ENCODE results near the gene KDM2A. TPM values are rescaled to one million over a fixed set of nuclear protein-coding genes. Genes with fewer than 3 reads are reported as not detected.

The KDM2A gene
- total and polyA plus RNA-seq, 2 of the 13 experiments (the other 11 are each of a cell fraction or from before 2014, with no cell fraction given): 31.3 to 31.4 TPM

DNA sequence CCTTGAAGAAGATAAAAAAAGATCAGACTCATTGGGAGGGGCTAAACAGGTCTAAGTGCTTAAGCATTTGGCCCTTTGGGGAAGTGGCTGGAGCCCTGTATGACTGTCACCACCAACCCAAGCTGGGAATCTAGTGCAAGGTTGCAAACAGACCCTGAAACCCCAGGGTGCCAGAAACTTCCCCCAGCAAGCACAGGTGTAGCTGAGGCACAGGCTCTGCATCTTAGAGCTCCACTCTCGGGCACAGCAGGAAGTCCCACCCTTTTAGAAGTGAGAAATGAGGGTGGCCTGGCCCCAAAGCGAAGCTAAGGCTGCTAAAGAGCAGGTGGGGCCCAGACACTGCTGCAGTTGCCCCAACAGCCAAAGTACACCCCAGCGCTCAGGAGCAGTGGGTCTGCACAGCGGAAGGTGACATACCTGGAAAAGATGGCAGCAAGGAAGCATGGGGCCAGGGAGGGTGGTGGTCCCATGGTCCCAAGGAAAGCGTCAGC lies 5.8 kb upstream of the KDM2A start:
- Histone ChIP-seq H4K20me1 (ENCODE audit: insufficient read depth, low read length) (no peaks in the 10 kb centered on the region), H3K4me3 (replicated peaks in 1 of 3; ENCODE audit: insufficient read depth in 1 of 3, low read depth in 2 of 3, low read length in 3 of 3) (peak overlapping the region in 1 of 3 experiments; percentile 40; a peak in 1 of 6 replicates), H3K4me2 (ENCODE audit: low read depth, low read length) (peak overlapping the region; percentile 53), H3K36me3 (replicated peaks in 1 of 2; ENCODE audit: control insufficient read depth in 1 of 2, insufficient read depth in 2 of 2, low read length in 2 of 2) (no peaks in the 10 kb centered on the region), H3K27ac (ENCODE audit: extremely low read length, insufficient read depth, low read length) (no peak overlapping the region), H3K9me3 (ENCODE audit: low read length) (no peaks in the 10 kb centered on the region), H2AFZ (ENCODE audit: low read length) (no peak overlapping the region), H3K9ac (ENCODE audit: insufficient read depth, low read depth, low read length) (no peak overlapping the region), H3K27me3 (ENCODE audit: control insufficient read depth in 1 of 2, insufficient read depth in 2 of 2, low read length in 2 of 2) (no peaks in the 10 kb centered on the region), H3K79me2 (ENCODE audit: insufficient read depth, low read length) (no peaks in the 10 kb centered on the region), H3K4me1 (ENCODE audit: insufficient read depth, low read length) (peaks cover 61% of the 10 kb centered on the region)
- WGBS (ENCODE audit: low lambda C conversion rate): 52% methylated on average over 3 of the region's 5 CpGs
- CTCF ChIA-PET (ENCODE audit: low intra/inter-chr PET ratio, low total read pairs): no interaction called here
- TF ChIP-seq, protein P1, sequence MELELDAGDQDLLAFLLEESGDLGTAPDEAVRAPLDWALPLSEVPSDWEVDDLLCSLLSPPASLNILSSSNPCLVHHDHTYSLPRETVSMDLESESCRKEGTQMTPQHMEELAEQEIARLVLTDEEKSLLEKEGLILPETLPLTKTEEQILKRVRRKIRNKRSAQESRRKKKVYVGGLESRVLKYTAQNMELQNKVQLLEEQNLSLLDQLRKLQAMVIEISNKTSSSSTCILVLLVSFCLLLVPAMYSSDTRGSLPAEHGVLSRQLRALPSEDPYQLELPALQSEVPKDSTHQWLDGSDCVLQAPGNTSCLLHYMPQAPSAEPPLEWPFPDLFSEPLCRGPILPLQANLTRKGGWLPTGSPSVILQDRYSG (CRISPR knock-in tag; IDR thresholded peaks at IDR 0.05): no peak
- no peak for TF ChIP-seq ZSCAN21 (CRISPR knock-in tag; IDR thresholded peaks at IDR 0.05; ENCODE audit: borderline replicate concordance)
- TF ChIP-seq, protein P2, sequence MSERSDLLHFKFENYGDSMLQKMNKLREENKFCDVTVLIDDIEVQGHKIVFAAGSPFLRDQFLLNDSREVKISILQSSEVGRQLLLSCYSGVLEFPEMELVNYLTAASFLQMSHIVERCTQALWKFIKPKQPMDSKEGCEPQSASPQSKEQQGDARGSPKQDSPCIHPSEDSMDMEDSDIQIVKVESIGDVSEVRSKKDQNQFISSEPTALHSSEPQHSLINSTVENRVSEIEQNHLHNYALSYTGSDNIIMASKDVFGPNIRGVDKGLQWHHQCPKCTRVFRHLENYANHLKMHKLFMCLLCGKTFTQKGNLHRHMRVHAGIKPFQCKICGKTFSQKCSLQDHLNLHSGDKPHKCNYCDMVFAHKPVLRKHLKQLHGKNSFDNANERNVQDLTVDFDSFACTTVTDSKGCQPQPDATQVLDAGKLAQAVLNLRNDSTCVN (CRISPR knock-in tag; IDR thresholded peaks at IDR 0.05; ENCODE audit: borderline replicate concordance): 0 out of 2 replicates have a peak, but pooled peaks have one; percentile 13
- no peak for FAIRE-seq
- no TSS peak for BruUV-seq (replicated peaks)
- no peak for ATAC-seq
- in situ Hi-C loops (cut with HindIII; ENCODE audit: extremely low pct_ligation_motif_present, low pct_unique_long_range_greater_than_20kb) (no loop called here), intact Hi-C loops (cut with micrococcal nuclease; ENCODE audit: unreplicated experiment) (loop anchor here (10.0 kb wide), 1 partner anchor 202 kb away; no protein-coding TSS in a partner anchor)
- POLR2A ChIA-PET: interaction anchor here (0.7 kb wide), 1 partner anchor 13 kb away, joined by 3 read pairs; no protein-coding TSS in a partner anchor
- DNase-seq (ENCODE audit: low spot score): no peak

DNA sequence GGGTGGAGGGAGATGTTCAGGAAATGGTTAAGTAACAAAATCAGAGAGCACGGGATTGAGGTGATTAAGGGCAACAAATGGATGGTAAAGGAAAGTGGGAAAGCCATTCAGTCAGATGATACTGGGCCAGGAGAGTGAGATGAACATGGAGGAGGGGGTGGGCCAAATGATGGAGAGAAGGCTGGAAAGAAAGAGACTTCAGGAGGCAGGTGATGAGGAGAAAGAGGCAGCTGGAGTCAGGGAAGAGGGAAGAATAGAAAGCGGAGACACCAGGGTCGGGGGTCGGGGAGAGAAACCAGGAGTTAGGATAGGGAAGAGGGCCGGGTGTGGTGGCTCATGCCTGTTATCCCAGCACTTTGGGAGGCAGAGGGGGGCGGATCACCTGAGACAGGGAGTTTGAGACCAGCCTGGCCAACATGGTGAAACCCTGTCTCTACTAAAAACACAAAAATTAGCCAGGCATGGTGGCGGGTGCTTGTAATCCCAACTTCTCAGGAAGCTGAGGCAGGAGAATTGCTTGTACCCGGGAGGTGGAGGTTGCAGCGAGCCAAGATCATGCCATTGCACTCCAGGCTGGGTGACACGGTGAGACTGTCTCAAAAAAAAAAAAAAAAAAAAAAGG lies 4.7 kb upstream of the KDM2A start:
- FAIRE-seq: no peak
- no peak; the same call in 2 of the 3 replicates for ATAC-seq
- peaks cover 61% of the 10 kb centered on the region for H3K4me1 ChIP-seq (ENCODE audit: insufficient read depth, low read length)
- in situ Hi-C loops (cut with HindIII; ENCODE audit: extremely low pct_ligation_motif_present, low pct_unique_long_range_greater_than_20kb): no loop called here
- no peak for DNase-seq (ENCODE audit: low spot score)
- H3K79me2 ChIP-seq (ENCODE audit: insufficient read depth, low read length): no peaks in the 10 kb centered on the region
- peak overlapping the region; percentile 12 to 57 (median 34); a peak in 3 of 6 replicates for H3K4me3 ChIP-seq (replicated peaks in 1 of 3; ENCODE audit: insufficient read depth in 1 of 3, low read depth in 2 of 3, low read length in 3 of 3)
- H3K9ac ChIP-seq (ENCODE audit: insufficient read depth, low read depth, low read length): 0 out of 2 replicates have a peak overlapping the region, but pooled peaks have one; percentile 39
- H3K36me3 ChIP-seq (replicated peaks in 1 of 2; ENCODE audit: control insufficient read depth in 1 of 2, insufficient read depth in 2 of 2, low read length in 2 of 2): no peaks in the 10 kb centered on the region
- intact Hi-C loops (cut with micrococcal nuclease; ENCODE audit: unreplicated experiment): loop anchor here (10.0 kb wide), 1 partner anchor 200 kb away; no protein-coding TSS in a partner anchor
- no peak overlapping the region for H3K27ac ChIP-seq (ENCODE audit: extremely low read length, insufficient read depth, low read length)
- H3K9me3 ChIP-seq (ENCODE audit: low read length): no peaks in the 10 kb centered on the region
- H4K20me1 ChIP-seq (ENCODE audit: insufficient read depth, low read length): no peaks in the 10 kb centered on the region
- H3K27me3 ChIP-seq (ENCODE audit: control insufficient read depth in 1 of 2, insufficient read depth in 2 of 2, low read length in 2 of 2): no peaks in the 10 kb centered on the region
- peak overlapping the region; percentile 27 for H2AFZ ChIP-seq (ENCODE audit: low read length)
- CTCF ChIA-PET (ENCODE audit: low intra/inter-chr PET ratio, low total read pairs): no interaction called here
- 12% methylated on average over 10 of the region's 10 CpGs for WGBS (ENCODE audit: low lambda C conversion rate)
- no TSS peak for BruUV-seq (replicated peaks)
- peak overlapping the region; percentile 72 for H3K4me2 ChIP-seq (ENCODE audit: low read depth, low read length)
- POLR2A ChIA-PET: interaction anchor here (0.7 kb wide), 1 partner anchor 12 kb away, joined by 3 read pairs; no protein-coding TSS in a partner anchor
- TF ChIP-seq HOXD1 (CRISPR knock-in tag; IDR thresholded peaks at IDR 0.05): no peak
- peak; percentile 27; the same call in 1 of the 2 replicates for TF ChIP-seq ZNF652 (CRISPR knock-in tag; IDR thresholded peaks at IDR 0.05; ENCODE audit: borderline replicate concordance, low read depth)
- TF ChIP-seq, protein P3, sequence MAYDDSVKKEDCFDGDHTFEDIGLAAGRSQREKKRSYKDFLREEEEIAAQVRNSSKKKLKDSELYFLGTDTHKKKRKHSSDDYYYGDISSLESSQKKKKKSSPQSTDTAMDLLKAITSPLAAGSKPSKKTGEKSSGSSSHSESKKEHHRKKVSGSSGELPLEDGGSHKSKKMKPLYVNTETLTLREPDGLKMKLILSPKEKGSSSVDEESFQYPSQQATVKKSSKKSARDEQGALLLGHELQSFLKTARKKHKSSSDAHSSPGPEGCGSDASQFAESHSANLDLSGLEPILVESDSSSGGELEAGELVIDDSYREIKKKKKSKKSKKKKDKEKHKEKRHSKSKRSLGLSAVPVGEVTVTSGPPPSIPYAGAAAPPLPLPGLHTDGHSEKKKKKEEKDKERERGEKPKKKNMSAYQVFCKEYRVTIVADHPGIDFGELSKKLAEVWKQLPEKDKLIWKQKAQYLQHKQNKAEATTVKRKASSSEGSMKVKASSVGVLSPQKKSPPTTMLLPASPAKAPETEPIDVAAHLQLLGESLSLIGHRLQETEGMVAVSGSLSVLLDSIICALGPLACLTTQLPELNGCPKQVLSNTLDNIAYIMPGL (CRISPR knock-in tag; IDR thresholded peaks at IDR 0.05; ENCODE audit: borderline replicate concordance in 1 of 2, low read depth in 1 of 2): 0 out of 4 replicates have a peak, but pooled peaks of 1 of the 2 experiments have one; percentile 12
- no peak for TF ChIP-seq ZNF766 (CRISPR knock-in tag; IDR thresholded peaks at IDR 0.05; ENCODE audit: borderline replicate concordance)
- TF ChIP-seq, protein P4, sequence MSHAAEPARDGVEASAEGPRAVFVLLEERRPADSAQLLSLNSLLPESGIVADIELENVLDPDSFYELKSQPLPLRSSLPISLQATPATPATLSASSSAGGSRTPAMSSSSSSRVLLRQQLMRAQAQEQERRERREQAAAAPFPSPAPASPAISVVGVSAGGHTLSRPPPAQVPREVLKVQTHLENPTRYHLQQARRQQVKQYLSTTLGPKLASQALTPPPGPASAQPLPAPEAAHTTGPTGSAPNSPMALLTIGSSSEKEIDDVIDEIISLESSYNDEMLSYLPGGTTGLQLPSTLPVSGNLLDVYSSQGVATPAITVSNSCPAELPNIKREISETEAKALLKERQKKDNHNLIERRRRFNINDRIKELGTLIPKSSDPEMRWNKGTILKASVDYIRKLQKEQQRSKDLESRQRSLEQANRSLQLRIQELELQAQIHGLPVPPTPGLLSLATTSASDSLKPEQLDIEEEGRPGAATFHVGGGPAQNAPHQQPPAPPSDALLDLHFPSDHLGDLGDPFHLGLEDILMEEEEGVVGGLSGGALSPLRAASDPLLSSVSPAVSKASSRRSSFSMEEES (CRISPR knock-in tag; IDR thresholded peaks at IDR 0.05): no peak
